T follicular helper cell (primary cell): Measurements from ENCODE around the gene DIPK1C.

ENCODE experiments used
- DNase-seq: peaks from one replicate; pipeline ENCODE4 v3.0.0-alpha.2; 2020; ENCODE audit warnings: low read depth

Gene DIPK1C

GRCh38 chr18:74419761-74420160, 37.3 kb downstream of the DIPK1C start:
- DNase-seq: no peak

- DNase-seq: no peak
These were observed 39.1 kb downstream of the DIPK1C start for GRCh38 chr18:74418023-74418422.

GRCh38 chr18:74416124-74416523, 41.0 kb downstream of the DIPK1C start:
- DNase-seq: no peak

DNA sequence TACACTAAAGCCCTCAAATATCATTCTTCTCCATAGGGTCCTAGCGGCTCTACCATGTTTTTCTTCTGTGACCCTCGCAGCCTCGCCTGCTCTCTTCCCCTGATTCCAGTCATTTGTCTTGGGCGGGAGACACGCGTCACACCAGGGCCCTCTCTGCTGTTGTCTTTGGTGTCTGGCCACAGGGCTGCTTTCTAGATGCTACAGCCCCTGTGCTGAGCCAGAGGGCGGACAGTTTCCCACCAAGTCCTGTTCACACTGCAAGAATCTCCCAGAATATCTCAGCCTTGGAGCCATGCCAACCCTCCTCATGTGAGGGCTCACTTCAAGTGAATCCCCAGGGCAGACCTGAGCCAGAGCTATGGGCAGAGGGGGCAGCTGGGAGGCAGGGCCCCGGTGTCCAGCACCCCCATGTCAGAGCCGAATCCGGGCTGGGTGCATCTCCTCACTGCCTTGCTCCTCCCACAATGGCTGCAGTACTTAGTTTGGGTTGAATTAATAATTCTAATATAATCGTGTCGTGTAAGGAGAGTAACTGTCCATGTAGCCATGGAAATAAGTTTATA, 42.1 kb downstream of the DIPK1C start:
- DNase-seq: no peak

GRCh38 chr18:74413836-74414235, 43.3 kb downstream of the DIPK1C start:
- no peak for DNase-seq

GRCh38 chr18:74412116-74412880, 44.8 kb downstream of the DIPK1C start:
- no peak for DNase-seq

DNA sequence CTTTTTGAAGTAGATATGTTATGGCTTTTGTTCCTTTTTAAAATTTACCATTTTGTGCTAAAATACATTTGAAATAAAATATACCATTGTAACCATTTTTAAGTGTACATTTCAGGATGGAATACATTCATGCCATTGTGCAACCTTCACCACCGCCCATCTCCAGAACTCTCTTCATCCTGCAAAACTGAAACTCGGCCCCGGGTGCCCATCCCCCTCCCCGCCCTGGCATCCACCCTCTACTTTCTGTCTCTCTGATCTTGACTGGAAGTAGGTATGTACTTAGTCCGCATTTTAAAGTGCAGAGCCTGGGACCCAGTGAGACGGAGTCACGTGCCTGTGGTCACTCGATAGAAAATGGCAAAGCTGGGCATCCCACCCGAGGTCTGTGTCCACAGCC, 45.6 kb downstream of the DIPK1C start:
- no peak for DNase-seq

- no peak for DNase-seq
These were observed 46.6 kb downstream of the DIPK1C start for GRCh38 chr18:74410441-74410992.

- DNase-seq: no peak
These were observed 49.2 kb downstream of the DIPK1C start for GRCh38 chr18:74407888-74408287.

DNA sequence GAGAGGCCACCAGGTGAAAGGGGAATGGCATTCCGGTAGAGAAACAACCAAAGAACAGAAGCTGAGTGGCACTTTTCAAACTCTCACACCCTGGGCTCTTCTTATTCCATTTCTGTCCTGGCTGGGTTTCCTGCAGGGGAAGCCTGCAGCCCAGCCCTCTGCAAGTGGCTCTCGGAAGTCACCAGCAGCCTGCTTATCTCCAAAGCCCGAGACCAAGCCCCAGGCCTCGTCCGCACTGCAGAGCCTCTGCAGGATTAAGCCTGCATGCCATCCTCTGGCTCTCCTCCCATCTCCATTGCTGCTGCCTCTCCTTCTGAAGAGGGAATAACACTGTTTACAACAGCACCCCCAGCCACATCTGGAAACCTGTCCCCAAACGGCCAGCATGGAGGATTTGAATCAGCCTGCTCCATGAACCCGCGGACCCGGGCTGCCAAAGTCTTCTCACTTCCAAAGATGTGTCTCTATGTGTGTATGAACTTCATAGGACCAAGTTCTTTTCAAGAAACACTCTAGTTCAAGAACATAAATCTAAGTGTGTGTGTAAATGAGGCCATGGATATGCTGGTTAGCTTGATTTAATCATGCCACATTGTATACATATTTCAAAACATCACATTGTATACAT, 54.2 kb downstream of the DIPK1C start:
- no peak for DNase-seq

DNA sequence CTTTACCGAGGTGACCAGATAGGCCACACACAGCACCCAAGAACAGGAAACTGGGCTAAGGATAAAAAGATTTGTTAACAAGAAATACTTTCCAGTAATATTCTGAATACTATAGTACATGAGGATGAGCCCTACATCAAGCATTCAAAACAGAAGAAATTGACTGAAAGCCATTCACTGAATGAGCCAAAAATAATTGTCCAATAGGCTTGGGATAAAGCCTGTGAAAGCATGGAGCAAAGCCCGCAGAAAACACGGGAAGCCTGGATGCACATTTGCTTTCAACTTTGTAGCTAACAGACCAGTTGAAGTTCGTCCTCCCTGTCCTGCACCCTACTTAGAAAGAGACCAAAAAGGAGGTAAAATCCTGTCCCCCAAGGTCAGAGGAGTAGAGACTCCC, 56.3 kb downstream of the DIPK1C start:
- DNase-seq: no peak

DNA sequence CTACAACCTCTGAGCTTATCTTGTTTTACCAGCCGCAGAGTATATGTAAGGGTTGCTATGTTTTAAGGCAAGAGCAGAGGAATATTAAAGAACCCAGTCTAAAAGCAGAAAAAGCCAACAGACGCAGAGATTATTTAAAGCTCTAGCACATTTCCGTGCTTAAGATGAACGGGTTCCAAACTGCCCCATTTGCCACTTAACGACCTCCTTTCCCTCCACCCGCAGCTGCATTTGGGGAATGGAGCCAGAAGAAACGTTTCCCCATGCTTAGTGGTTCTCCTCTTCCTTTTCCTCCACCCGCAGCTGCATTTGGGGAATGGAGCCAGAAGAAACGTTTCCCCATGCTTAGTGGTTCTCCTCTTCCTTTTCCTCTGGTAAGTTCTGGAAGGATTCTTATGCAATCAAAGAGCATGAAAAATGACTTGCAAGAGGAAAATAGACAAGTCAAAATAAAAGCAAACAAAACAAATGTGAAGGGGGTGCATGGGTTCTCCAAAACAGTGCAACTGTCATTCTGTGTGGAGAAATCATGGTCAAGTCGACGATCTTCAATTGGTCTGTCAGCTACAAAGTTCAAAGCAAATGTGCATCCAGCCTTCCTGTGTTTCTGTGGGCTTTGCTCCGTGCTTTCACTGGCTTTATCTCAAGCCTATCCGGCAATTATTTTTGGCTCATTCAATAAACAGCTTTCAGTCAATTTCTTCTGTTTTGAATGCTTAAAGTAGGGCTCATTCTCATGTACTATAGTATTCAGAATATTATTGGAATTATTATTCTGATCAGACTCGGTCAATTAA, 57.8 kb downstream of the DIPK1C start:
- DNase-seq: no peak

GRCh38 chr18:74397572-74397971, 59.5 kb downstream of the DIPK1C start:
- DNase-seq: no peak

GRCh38 chr18:74396171-74397169, 60.6 kb downstream of the DIPK1C start:
- DNase-seq: no peak

DNA sequence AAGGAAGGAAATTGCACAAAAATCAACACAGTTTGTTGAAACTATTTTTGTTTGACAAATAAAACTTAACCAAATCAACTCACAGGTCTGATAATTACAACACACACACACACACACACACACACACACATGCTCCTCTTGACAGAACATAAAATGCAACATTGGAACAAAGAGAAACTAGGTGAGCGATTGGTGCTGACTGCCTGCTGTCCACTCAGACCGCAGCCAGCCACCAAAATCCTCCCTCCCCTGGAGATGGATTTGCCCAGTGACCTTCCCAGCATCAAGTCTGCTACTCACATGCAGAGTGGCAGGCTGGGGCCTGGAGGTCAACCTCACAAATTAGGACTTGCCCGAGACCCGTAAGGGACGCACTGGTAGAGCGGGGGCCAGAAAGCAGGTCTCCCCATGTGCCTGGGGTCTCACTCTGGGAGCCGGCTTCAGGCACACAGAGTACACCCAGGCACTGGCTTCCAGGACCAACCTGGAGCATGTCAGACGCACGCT, 61.4 kb downstream of the DIPK1C start:
- no peak for DNase-seq

GRCh38 chr18:74395006-74395405, 62.1 kb downstream of the DIPK1C start:
- DNase-seq: no peak

- DNase-seq: no peak
These were observed 64.8 kb downstream of the DIPK1C start for GRCh38 chr18:74392323-74392722.

DNA sequence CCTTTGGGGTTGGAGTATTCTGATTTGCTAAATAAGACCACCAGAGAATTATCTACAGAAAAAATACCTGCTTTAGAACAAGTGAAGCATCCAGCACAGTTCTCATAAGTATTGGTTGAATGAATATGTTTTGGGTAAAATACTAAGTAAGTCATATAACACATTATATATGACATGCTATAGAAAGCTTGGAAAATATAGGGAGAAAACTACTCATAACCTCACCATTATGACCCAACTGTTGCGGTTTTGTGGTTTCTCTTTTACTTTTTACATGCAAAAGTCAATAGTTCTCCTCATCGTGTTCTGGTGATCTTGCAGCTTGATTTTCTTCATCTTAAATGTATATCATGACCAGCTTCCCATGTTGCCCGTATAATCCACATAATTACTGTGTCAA, 66.2 kb downstream of the DIPK1C start:
- DNase-seq: no peak

DNA sequence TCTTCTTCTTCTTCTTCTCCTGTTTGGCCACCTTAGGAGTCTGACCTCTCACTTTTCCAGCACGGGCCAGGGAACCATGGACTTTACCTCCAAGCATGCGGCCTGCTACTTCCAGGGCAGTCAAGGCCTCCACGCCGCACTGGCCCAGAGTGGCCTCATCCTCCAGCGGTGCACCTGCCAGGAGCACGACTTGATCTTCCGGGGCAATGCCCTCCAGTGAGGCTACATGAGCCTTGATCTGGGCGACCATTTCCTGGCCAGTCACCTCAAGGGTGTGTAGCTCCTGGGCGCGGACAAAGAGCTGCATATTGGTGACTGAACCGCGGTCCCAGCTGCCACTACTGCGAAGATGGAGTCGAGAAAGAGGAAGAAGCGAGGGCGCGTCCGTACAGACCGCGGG, 67.1 kb downstream of the DIPK1C start:
- no peak for DNase-seq

DNA sequence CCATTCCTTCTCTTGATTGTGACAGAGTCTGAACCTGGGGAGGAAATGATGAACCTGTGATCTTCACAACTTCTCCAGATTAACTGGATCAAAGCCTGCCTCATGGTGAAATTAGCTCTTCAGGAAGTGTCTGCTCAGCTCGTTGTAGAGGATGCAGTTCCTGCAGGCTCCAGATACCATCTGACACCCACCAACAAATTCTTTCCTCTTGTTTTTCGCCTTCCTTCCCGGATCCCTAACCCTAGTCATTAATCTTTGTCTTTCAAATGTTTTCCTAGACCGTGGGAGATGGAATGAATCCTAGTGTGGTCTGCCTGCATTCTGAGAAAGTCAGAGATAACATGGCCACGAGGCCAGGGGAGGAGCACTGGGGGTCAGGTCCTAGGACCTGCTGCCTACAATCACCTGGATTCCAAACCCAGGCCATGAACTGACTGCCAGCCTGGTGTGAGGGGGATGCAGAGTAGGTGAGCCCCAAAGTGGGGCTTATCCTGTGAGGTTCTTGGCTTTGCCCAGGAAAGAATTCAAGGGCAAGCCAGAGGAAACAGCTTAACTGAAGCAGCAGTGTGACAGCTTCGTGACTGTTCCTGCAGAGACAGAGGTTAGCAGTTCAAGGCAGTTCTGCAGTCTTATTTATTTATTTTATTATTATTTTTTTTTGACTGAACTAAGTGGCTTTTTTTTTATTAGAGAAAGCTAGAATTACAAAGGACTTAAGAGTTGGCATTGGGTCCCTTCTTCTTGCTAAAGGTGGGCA, 67.8 kb downstream of the DIPK1C start:
- no peak for DNase-seq
